COLO668 (cell line): ENCODE results near the gene HLA-DRA.
"Not testable (repeated sequence)": the region's sequence is repeated elsewhere in the genome, so short reads cannot be mapped to it uniquely, and the experiment has no call there.

ENCODE experiments used
- DNase-seq: peaks from one replicate; lab custom pipeline; 2025; ENCODE audit not compliant: unreplicated experiment; lab: John Stamatoyannopoulos, UW

Gene HLA-DRA

DNA sequence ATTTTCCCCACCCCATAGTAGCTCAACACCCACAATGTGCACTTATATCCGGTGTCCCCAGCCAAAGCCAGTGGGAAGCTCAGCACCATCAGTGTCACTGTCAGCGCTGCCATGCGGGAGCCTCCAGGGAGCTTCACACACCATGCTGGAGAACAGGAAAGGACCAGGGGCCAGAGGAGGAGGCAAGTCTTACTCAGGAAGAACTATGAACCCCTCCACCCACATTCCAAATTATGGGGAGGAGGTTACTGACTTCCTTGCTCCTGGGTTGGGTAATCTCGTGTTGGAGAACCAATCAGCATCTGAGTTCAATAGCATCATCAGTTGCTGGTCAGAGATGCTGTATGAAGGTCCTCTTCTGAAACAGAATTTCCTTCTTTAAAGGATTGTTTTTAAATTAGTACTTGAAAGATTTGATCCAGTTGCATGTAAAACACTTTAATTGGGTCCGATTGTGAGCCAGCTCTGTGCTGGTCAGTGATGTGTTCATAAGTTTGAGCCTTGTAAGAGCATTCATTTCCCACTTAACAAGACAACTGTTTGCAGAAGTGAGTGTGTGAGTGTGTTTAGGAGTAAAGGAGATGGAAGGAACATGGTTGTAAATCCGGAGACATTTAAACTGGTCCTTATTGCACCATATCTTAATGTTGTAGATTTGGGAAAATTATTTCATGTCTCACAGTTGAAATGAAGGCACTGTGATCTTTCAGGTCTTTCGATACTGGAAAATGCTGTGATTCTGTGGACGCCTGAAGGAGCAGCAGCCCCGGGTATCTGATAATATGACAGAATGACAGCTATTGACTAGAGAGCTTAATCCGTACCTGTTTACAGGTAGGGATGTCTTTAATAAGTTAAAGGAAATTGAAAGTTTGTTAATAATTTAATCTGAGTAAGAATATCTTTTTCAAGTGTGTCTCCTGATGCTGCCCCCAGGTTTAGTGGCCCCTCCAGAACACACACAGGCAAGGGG lies 34.0 kb downstream of the HLA-DRA start:
- DNase-seq, result not testable (repeated sequence)

DNA sequence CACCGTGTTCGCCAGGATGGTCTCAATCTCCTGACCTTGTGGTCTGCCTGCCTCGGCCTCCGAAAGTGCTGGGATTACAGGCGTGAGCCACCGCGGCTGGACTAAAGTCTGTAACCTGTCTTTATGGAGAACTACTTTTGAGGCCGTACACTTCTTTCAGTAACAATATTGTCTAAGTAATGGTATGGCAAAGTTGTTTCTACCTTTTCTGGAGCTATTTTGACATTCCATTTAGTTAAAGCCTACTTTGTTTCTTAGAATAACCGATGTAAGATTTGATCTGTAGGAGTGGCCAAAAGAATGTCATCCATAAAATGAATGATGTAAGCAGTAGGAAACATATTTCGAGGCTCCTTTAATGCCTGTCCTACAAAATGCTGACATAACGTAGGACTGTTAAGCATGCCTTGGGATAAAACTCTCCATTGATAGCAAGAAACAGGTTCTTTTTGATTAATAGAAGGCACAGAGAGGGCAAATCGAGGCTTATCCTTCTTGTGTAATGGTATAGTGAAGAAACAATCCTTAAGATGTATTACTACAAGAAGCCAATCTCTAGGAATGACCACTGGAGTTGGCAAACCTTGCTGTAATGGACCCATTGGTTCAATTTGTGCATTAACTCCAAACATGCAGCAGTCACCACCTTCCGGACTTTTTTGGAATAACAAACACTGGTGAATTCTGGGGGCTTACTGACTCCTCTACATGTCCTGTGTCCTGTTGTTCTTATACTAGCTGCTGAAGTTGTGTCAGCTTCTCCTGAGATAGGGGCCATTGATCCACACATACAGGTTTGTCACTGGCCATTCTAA lies 35.9 kb downstream of the HLA-DRA start:
- DNase-seq, result no peak

DNA sequence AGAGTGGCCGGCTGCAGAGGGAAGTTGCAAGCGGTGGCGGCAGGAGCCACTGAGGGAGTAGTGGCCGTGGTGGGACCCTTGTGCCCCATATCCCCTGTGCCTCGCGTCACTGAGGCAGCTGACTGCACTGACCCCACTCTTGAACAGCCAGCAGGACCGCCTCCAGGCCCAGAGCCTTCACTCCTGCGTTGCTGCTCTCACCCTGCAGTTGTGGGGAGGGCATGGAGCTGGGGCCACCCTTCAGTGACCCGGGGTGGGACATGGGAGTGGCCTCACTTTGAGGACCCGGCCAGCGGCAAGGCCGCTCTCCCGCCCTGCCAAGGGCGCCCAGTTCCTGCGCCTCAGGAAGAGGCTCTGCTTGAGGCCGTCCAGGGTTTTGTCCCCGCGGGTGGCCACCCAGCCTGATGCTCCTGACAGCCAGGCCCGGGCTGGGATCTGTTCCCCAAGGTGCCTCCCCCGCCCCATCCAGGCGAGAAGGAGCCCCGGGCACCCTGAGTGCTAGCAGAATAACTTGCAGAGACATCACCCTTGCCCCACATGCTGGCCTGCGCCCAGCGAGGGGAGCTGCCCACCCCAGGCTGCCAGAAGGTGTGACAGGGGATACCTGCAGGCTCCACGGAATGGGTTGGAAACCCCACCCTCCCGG lies 44.4 kb downstream of the HLA-DRA start:
- DNase-seq, result no peak

DNA sequence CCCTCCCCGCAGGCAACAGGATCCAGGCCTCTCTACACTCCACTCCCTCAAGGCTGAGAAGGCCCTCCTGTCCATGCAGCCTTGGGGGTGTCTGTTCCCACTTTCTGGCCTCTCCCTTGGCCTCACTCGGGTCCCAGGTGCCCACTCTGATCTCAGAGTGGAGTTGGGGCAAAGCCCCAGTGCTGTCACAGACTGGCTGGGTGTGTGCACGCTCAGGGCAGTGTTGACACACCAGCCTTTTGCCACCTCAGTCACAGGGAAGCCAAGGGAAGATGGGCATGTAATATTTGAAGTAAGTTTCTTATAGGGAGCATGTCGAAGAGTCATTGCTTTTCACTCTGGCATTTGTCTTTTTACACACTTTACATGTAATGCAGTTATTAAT lies 44.9 kb downstream of the HLA-DRA start:
- DNase-seq, result no peak

DNA sequence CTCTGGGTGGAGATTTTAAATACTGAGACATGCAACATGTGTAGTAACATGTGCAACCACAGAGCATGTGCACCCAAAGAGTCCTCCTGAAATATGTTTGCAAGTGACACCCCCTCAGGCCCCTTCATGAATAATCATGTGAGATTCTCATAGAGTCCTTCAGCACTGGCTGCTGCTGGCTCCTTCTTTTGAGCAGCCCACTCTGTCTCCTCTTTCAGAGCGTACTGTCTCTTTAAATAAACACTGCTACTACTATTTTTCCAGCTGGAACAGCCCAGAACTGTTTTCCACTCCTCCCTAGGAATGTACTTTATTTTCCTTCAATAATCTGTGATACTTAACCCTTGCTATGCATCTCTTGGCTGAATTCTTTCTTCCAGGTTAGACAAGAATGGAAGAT lies 48.4 kb downstream of the HLA-DRA start:
- DNase-seq, result no peak

DNA sequence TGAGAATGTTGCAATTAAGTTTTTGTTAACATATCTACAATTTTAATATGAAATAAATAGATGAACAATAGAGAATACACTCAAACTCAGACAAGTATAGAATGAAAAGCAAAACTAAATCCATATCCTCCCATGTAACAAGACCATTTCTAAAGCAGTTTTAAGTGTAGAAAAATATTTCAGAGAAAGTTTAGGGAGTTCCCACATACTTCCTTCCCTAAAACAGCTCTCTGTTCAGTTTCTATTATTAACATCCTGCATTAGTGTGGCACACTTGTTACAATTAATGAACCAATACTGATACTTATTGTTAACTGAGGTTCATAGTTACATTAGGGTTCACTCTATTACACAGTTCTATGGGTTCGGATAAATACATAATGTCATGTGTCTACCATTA lies 52.0 kb downstream of the HLA-DRA start:
- no peak for DNase-seq

DNA sequence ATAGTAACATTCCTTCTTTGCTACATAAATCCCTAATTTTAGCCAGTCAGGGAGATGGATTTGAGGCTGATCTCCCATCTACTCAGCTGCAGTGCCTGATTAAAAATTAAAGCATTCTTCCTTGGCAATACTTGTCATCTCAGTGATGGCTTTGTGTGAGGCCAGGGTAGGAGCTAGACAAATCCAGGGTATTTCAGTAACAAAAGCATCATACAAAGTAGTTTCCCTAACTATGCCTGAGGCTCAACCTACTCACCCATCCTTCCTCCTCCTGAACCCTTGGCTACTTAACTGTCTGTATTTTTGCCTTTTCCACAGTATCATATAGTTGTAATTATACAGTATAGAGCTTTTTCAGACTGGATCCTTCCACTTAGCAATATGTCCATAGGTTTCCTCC lies 52.7 kb downstream of the HLA-DRA start:
- no peak for DNase-seq
